GM12864 (cell line): ENCODE data around the gene STX8.
"Not testable (repeated sequence)": the region's sequence is repeated elsewhere in the genome, so short reads cannot be mapped to it uniquely, and the experiment has no call there.

Experiments used
- DNase-seq: peaks from one replicate; pipeline ENCODE4 v3.0.0-alpha.2; 2011; ENCODE audit warnings: low read depth
- H3K4me3 ChIP-seq: 2 replicates; pipeline ENCODE4 v1.5.1; 2011; ENCODE audit warnings: mild to moderate bottlenecking, low read depth, low read length, control low read depth
- CTCF ChIP-seq: IDR thresholded peaks from 2 replicates; pipeline ENCODE4 v1.5.1; 2011; ENCODE audit warnings: low read depth, mild to moderate bottlenecking, moderate library complexity, low read length, control low read depth, inconsistent platforms; ENCODE audit errors: missing control alignments

STX8 gene

GRCh38 chr17:9360677-9361081 lies 214.9 kb downstream of the STX8 start:
- H3K4me3 ChIP-seq = no peak overlapping the region
- no peak for TF ChIP-seq CTCF
- no peak for DNase-seq

DNA sequence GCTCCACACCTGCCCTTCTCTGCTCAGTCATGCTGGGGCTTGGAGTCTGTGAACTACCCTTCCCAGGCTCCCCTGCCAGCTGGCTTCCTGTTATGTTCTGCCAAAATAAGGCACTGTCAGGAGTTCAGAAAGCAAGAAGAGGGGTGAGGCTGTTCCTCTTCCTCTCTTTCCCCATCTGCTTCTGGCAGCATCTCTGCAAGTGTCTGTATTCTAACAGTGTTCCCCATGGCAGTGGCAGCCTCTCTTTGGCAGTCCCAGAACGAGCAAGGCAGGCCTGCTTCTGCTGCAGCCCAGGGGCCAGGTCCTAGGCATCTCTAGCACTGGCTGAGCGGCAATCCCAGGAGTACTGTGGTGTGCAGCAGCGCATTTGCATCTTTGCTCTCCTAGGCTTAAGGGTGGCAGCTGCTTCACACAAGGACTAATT lies 219.1 kb downstream of the STX8 start:
- no peak for DNase-seq
- no peak for TF ChIP-seq CTCF
- no peak overlapping the region for H3K4me3 ChIP-seq

DNA sequence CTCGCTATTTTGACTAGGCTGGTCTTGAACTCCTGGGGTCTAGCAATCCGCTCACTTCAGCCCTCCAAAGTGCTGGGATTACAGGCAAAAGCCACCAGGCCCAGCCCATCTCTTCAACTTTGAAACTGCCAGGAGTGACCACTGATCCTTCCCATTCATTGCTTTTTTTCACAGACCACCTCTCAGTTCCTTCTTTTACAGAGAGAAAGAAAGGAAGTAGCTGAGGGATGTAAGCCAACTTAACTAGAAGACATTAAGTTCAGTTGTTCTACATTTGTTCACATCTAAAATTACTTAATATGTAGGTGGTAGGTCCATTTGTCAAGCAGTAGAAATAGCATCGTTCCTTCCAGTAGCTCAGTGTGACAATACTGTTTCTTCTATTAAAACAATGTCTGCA lies 219.8 kb downstream of the STX8 start:
- H3K4me3 ChIP-seq = no peak overlapping the region
- no peak for TF ChIP-seq CTCF
- no peak for DNase-seq

DNA sequence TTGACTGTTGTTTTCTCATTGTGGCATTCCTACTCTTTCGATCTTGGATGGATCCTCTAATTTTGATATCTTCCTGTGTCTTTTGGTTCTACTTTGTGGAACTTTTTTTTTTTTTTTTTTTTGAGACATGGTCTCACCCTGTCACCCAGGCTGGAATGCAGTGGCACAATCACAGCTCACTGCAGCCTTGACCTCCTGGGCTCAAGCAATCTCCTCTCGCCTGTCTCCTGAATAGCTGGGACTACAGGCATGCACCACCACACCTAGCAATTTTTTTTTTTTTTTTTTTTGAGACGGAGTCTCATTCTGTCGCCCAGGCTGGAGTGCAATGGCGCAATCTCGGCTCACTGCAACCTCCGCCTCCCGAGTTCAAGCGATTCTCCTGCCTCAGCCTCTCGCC lies 220.4 kb downstream of the STX8 start:
- not testable (repeated sequence) for H3K4me3 ChIP-seq, DNase-seq

DNA sequence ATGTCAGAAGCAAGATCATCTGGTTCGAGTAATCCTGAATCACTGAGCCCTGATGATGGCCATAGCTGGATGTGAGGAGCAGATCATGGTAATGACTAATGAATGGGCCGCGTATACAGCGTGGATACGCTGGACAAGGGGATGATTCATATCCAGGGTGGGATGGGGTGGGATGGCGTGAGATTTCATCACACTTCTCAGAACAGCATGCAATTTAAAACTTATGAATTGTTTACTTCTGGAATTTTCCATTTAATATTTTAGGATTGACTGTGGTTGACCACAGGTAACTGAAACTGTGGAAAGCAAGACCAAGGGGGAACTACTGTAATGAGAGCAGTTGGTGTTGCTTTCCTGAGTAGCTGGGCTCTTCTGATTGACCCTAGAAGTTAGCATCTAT lies 225.5 kb downstream of the STX8 start:
- no peak for DNase-seq
- no peak for TF ChIP-seq CTCF
- H3K4me3 ChIP-seq = no peak overlapping the region

DNA sequence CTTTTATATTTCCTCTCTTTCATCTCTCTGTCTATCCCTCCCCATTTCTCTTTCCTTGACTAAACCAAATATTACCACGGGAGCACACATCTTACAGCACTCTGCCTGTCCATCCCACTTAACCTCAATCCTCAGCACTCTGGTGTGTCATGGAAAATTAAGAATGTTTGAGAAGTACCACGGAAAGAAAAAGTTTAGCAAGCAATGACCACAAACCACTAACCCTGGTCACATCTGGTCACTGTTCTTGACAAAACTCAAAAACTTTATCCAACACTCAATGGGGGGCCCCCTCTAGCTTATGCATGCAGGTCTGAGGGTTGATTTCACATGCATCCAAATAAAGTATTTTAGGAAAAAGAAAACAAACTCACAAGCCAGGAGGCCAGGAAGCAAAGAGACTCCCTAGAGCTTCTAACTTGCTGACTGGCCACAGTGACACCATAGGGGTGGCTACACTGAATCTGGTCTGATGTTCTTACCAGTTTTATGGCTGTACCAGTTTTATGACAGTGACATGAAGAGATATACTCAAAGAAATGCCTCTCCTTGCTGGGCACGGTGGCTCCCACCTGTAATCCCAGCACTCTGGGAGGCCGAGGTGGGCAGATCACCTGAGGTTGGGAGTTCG lies 229.2 kb downstream of the STX8 start:
- no peak for TF ChIP-seq CTCF
- no peak overlapping the region for H3K4me3 ChIP-seq
- no peak for DNase-seq

DNA sequence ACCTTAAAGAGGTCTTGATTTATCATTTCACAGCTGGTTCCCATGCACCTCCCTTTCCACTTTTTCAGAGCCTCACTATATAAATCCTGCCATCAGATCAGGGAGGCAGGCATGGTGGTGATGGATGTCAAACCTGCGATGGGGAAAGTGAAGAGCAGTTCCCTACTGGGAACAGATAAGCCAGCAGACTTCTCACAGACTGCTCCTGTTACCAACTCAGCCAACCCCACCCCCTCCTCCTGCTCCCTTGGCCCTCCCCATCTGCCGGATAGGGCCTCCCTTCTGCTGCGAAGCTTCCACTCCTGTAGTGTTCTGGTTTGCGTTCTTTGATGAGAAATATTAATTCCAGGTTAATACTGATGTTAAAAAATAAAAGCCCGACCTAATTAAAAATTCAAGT lies 232.1 kb downstream of the STX8 start:
- TF ChIP-seq CTCF = no peak
- no peak overlapping the region for H3K4me3 ChIP-seq
- DNase-seq = no peak
